IMR-90 (cell line): ENCODE results near the gene KLRB1.
"Not testable (repeated sequence)": the region's sequence is repeated elsewhere in the genome, so short reads cannot be mapped to it uniquely, and the experiment has no call there.

Experiments
- BHLHE40 ChIP-seq: fragments of 150-350 bp; IDR thresholded peaks from 2 replicates; pipeline ENCODE4 v1.6.1; 2016; ENCODE audit warnings: mild to moderate bottlenecking, low read depth, low read length
- CEBPB ChIP-seq: IDR thresholded peaks from 2 replicates; pipeline ENCODE4 v1.6.1; 2012; ENCODE audit warnings: low read depth, low read length, improper control_type of control experiment
- ELK1 ChIP-seq: fragments of 150-350 bp; IDR thresholded peaks from 2 replicates; pipeline ENCODE4 v1.6.1; 2016; ENCODE audit warnings: low read depth, mild to moderate bottlenecking, low read length, moderate library complexity, borderline replicate concordance
- MAFK ChIP-seq: IDR thresholded peaks from 2 replicates; pipeline ENCODE4 v1.6.1; 2012; ENCODE audit warnings: low read depth, low read length, improper control_type of control experiment
- MAZ ChIP-seq: IDR thresholded peaks from 2 replicates; pipeline ENCODE4 v1.6.1; 2012; ENCODE audit warnings: low read depth, mild to moderate bottlenecking, low read length, improper control_type of control experiment, moderate library complexity, borderline replicate concordance
- MXI1 ChIP-seq: IDR thresholded peaks from 2 replicates; pipeline ENCODE4 v1.6.1; 2012; ENCODE audit warnings: low read depth, mild to moderate bottlenecking, low read length, moderate library complexity, borderline replicate concordance
- POLR2A ChIP-seq: IDR thresholded peaks from 2 replicates; pipeline ENCODE4 v1.6.1; 2012; ENCODE audit warnings: mild to moderate bottlenecking, low read depth, low read length
- SMC3 ChIP-seq: fragments of 150-350 bp; IDR thresholded peaks from 2 replicates; pipeline ENCODE4 v1.6.1; 2016; ENCODE audit warnings: low read depth, mild to moderate bottlenecking, antibody characterized with exemption, low read length, moderate library complexity
- TF ChIP-seq, protein P1 (sequence below): conservative IDR thresholded peaks from 2 replicates; pipeline ENCODE4 v1.5.1; 2012; ENCODE audit warnings: mild to moderate bottlenecking, low read depth, low read length, improper control_type of control experiment
- TF ChIP-seq, protein P2 (sequence below): fragments of 150-350 bp; IDR thresholded peaks from 2 replicates; pipeline ENCODE4 v1.6.1; 2017; ENCODE audit warnings: mild to moderate bottlenecking, antibody characterized with exemption, low read length, low read depth

DNA sequence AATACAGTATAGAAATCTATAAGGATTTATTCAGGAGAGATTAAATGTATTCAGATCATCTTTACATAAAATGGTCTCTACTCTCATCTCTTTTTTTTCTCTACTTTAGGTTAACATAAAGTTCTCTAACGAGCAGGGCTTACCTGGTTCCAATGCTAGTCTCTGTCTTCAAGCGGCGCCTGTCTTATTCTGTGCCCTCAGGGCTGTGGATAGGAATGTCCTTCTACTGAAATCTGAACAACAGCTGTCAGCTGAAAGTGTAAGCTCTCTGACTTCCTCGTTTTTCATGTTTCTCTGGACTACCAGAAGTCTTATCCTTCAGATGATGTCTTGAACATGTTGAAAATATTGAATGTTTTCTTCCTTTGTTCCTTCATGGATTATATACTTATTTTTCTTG lies 62.2 kb downstream of the KLRB1 start:
- TF ChIP-seq, protein P1, sequence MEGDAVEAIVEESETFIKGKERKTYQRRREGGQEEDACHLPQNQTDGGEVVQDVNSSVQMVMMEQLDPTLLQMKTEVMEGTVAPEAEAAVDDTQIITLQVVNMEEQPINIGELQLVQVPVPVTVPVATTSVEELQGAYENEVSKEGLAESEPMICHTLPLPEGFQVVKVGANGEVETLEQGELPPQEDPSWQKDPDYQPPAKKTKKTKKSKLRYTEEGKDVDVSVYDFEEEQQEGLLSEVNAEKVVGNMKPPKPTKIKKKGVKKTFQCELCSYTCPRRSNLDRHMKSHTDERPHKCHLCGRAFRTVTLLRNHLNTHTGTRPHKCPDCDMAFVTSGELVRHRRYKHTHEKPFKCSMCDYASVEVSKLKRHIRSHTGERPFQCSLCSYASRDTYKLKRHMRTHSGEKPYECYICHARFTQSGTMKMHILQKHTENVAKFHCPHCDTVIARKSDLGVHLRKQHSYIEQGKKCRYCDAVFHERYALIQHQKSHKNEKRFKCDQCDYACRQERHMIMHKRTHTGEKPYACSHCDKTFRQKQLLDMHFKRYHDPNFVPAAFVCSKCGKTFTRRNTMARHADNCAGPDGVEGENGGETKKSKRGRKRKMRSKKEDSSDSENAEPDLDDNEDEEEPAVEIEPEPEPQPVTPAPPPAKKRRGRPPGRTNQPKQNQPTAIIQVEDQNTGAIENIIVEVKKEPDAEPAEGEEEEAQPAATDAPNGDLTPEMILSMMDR, result not testable (repeated sequence)
- not testable (repeated sequence) for TF ChIP-seq MXI1, MAZ, POLR2A, SMC3, BHLHE40, ELK1, MAFK, CEBPB
- TF ChIP-seq, protein P2, sequence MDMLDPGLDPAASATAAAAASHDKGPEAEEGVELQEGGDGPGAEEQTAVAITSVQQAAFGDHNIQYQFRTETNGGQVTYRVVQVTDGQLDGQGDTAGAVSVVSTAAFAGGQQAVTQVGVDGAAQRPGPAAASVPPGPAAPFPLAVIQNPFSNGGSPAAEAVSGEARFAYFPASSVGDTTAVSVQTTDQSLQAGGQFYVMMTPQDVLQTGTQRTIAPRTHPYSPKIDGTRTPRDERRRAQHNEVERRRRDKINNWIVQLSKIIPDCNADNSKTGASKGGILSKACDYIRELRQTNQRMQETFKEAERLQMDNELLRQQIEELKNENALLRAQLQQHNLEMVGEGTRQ, result not testable (repeated sequence)
